ACHN (cell line): ENCODE results near the gene KRTAP5-10.
"Not testable (repeated sequence)": the region's sequence is repeated elsewhere in the genome, so short reads cannot be mapped to it uniquely, and the experiment has no call there.

Source experiments
- DNase-seq: peaks from one replicate; pipeline ENCODE4 v3.0.0-alpha.2; 2015
- in situ Hi-C: cut with HindIII; loops from 2 replicates; pipeline ENCODE4 v1.10.0; 2017; ENCODE audit warnings: low sequenced_read_pairs, low pct_ligation_motif_present, low pct_unique_long_range_greater_than_20kb

Gene KRTAP5-10

DNA sequence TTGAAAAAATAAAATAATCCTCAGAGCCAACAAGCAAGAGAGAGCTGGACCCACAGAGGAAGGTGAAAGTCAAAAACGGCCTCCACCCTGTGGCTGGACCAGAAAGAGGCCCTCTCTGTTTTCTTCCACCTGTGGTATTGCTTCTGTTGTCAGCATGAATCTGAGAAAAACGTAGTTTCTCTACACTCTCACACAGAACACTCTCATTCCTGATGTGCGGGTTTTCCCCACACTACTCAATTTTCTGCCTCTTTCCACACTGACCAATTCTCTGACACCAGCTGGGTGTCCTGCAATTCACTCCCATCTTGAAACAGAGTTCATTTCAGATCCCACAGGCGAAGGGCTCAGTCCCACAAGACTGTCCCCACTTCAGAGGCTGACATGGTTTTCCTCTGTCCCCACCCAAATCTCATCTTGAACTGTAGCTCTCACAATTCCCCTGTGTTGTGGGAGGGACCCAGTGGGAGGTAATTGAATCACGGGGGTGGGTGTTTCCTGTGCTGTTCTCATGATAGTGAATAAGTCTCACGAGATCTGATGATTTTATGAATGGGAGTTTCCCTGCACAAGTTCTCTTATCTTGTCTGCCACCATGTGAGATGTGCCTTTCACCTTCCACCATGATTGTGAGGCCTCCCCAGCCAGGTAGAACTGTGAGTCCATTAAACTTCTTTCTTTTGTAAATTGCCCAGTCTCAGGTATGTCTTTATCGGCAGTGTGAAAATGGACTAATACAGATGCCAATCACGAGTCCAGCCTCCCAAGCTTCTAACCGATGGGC is 24.6 kb upstream of the KRTAP5-10 start:
- in situ Hi-C loops, DNase-seq: not testable (repeated sequence)

- no peak for DNase-seq
- in situ Hi-C loops: no loop called here
Observed at GRCh38 chr11:71542382-71542781, 23.0 kb upstream of the KRTAP5-10 start.

DNA sequence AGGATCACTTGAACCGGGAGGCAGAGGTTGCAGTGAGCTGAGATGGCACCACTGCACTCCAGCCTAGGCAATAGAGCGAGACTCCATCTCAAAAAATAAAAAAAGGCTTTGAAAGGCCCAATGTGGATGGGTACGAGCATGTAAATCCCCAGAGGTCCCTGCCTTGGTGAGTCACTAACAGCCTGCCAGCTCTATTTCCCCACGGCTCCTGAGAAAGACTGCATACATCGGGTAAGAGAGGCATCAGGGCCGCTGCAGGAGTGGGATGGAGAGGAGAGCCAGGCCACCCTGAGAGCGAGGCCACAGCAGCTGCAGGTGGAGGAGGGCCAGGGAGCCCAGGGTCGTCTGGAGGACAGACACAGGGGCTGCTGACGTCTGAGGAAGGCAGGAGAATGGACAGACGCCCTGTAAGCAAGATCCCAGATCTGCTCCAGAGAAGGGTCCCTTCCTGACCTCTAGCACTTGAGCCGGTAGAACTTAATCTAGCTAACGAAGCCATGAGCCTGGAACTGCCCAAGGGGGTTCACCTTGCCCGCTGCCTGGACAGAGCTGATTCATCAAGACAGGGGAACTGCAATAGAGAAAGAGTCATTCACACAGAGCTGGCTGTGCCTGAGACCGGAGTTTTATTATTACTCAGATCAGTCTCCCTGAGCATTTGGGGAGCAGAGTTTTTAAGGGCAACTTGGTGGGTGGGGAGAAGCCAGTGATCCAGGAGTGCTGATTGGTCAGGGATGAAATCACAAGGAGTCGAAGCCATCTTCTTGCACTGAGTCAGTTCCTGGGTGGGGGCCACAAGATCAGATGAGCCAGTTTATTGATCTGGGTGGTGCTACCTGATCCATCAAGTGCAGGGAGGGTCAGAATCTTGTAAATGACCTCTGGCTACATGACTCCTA is 22.2 kb upstream of the KRTAP5-10 start:
- DNase-seq: no peak
- in situ Hi-C loops: no loop called here

DNA sequence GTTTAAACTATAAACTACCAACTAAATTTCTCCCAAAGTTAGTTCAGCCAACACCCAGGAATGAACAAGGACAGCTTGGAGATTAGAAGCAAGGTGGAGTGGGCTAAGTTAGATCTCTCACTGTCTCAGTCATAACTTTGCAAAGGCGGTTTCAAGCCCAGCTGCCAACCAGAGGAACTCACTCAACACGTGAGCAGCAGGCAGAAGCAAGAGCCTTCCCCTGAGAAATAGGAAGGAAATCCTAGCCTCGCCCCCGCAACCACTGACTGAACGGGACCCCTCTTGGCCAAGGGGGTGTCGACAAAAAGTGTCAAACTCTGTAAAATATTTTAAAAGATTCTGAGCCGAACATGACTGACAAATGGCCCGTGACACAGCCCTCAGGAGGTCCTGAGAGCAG is 21.5 kb upstream of the KRTAP5-10 start:
- in situ Hi-C loops: no loop called here
- DNase-seq: no peak

DNA sequence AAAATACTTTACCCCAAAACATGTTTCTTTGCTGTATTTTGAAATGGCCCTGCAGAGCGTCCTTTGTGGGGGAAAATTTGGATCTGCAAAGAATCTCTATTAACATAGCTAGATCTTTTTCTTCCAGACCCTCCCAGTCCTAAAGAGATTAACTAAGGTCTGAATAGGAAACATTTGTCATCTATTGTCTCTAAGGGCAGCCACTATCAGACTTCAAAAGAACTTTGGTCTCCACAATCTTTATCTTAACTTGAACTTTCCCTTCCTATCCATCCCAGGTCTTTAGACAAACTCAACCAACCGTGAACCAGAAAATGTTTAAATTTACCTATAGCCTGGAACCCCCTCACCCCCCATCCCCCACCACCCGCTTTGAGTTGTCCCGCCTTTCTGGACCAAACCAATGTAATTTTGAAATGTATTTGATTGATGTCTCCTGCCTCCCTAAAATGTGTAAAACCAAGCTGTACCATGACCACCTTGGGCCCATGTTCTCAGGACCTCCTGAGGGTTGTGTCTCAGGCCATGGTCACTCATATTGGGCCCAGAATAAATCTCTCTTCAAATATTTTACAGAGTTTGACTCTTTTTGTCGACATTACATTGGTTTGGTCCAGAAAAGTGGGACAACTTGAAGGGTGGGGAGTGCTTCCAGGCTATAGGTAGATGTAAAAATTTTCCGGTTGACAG is 20.7 kb upstream of the KRTAP5-10 start:
- no peak for DNase-seq
- in situ Hi-C loops: no loop called here

GRCh38 chr11:71545405-71545966 is 19.9 kb upstream of the KRTAP5-10 start:
- in situ Hi-C loops: no loop called here
- no peak for DNase-seq

GRCh38 chr11:71548120-71548519 is 17.2 kb upstream of the KRTAP5-10 start, which contains the start of gene KRTAP5-9:
TSS of gene KRTAP5-9 (plus strand) at chr11:71548420. CDS start at chr11:71548658, 238 bp downstream.
- in situ Hi-C loops: no loop called here
- no peak for DNase-seq

DNA sequence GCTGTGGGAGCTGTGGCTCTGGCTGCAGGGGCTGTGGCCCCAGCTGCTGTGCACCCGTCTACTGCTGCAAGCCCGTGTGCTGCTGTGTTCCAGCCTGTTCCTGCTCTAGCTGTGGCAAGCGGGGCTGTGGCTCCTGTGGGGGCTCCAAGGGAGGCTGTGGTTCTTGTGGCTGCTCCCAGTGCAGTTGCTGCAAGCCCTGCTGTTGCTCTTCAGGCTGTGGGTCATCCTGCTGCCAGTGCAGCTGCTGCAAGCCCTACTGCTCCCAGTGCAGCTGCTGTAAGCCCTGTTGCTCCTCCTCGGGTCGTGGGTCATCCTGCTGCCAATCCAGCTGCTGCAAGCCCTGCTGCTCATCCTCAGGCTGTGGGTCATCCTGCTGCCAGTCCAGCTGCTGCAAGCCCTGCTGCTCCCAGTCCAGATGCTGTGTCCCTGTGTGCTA is 16.6 kb upstream of the KRTAP5-10 start:
- DNase-seq: no peak
- in situ Hi-C loops: no loop called here

- no peak for DNase-seq
- in situ Hi-C loops: no loop called here
Observed at GRCh38 chr11:71551711-71552110, 13.7 kb upstream of the KRTAP5-10 start.

- in situ Hi-C loops: no loop called here
- DNase-seq: no peak
Observed at GRCh38 chr11:71554996-71555395, 10.4 kb upstream of the KRTAP5-10 start.

DNA sequence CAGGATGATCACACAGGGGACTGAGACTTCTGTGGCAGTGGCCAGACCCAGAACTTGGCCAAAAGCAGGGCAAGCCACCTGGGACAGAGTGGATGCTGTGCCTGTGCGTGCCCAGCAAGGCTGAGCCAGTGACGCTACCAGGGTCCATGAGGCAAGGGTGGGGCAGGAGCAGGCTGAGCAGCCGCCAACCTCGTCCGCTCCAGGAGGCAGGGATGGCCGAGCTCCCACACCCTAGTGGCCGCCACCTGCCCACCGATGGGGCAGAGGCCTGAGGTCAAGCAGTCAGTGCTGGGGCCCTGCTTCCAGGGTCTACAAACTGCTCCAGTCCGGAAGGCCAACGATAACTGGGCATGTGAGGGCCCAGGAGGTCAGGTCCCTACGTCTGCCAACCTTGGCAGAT is 9.9 kb upstream of the KRTAP5-10 start:
- in situ Hi-C loops: no loop called here
- DNase-seq: no peak

GRCh38 chr11:71556018-71556417 is 9.3 kb upstream of the KRTAP5-10 start:
- DNase-seq: no peak
- in situ Hi-C loops: no loop called here

DNA sequence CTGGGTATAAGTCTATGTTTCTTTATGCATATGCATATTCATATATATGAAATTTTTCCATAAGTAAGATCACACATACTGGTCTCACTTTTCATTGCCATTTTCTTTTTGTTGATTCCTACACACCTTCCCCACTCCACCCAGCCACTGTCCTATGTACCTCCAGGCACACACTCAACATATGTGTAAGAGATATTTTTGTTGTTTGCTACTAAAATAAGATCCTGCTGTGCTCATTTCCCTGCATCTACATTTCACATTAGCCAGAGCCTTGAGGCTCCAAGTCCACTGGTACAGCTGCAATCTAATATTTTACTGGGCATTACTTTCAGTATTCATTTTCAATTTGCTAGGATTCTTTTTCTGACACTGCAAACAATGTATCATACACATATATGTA is 8.1 kb upstream of the KRTAP5-10 start:
- no peak for DNase-seq
- in situ Hi-C loops: no loop called here

DNA sequence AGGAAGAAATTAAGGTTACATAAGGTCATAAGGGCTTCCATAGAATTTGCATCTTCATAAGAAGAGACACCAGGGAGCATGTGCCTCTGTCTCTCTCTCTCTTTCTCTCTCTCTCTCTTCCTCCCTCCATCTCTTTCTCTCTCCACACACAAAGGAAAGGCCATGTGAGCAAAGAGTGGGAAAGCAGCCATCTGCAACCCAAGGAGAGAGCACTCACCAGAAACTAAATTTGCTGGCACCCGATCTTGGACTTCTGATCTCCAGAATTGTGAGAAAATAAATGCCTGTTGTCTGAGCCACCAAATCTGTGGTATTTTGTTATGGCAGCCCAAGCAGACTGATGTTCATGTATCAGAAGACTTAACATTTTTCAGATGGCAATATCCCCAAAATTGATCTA is 6.4 kb upstream of the KRTAP5-10 start:
- DNase-seq: no peak
- in situ Hi-C loops: no loop called here

- DNase-seq: no peak
- in situ Hi-C loops: no loop called here
Observed at GRCh38 chr11:71562120-71562519, 3.2 kb upstream of the KRTAP5-10 start.

- peak; percentile 26 for DNase-seq
- in situ Hi-C loops: no loop called here
Observed at GRCh38 chr11:71563406-71563805, 2.0 kb upstream of the KRTAP5-10 start.

DNA sequence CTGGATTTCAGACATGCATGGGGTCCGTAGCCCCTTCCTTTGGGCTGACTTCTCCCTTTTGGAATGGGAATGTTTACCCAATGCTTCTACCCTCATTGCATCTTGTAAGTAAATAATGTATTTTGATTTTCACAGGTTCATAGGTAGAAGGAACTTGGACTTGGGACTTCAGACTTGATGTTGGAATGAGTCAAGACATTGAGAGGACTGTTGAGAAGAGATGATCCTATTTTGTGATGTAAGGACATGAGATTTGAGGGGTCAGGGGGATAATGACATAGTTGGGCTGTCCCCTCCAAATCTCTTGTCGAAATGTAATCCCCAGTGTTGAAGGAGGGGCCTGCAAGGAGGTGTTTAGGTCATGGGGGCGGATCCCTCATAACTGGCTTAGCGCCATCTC is 933 bp upstream of the KRTAP5-10 start:
- no peak for DNase-seq
- in situ Hi-C loops: no loop called here

- in situ Hi-C loops: no loop called here
Observed at GRCh38 chr11:71566081-71566620, 788 bp downstream of the KRTAP5-10 start.

More at GRCh38 chr11:71566081-71566620, 788 bp downstream of the KRTAP5-10 start:
- no peak for DNase-seq
